ENCODE data around the gene WDTC1. TPM values are rescaled to one million over a fixed set of nuclear protein-coding genes. Genes with fewer than 3 reads are reported as not detected.

WDTC1 gene
- total RNA-seq, 1 experiment from 2014 or later = 15.7 TPM

GRCh38 chr1:27335506-27336422 lies 101.3 kb downstream of the WDTC1 start:
- Mint-ChIP-seq H3K36me3 (ENCODE audit: insufficient read depth, unreplicated experiment) (peaks cover 42% of the 10 kb centered on the region), H3K27ac (ENCODE audit: low read depth, unreplicated experiment) (no peak overlapping the region), H3K9me3 (ENCODE audit: unreplicated experiment) (no peaks in the 10 kb centered on the region), H3K27me3 (ENCODE audit: insufficient read depth, unreplicated experiment) (no peaks in the 10 kb centered on the region), H3K4me3 (ENCODE audit: unreplicated experiment) (no peak overlapping the region), H3K4me1 (ENCODE audit: insufficient read depth, unreplicated experiment) (peaks cover 12% of the 10 kb centered on the region)
- ChIA-PET POLR2A (interaction anchor here (0.7 to 1.3 kb wide), 3 partner anchors 13 to 52 kb away, joined by 3 to 4 read pairs (median 3); no protein-coding TSS in a partner anchor), CTCF (interaction anchor here (0.6 kb wide), 1 partner anchor 12 kb away, joined by 5 read pairs; no protein-coding TSS in a partner anchor)
- DNase-seq (ENCODE audit: unreplicated experiment) = no peak
- intact Hi-C loops (cut with micrococcal nuclease) = no loop called here
- no peak for TF ChIP-seq CTCF (IDR thresholded peaks at IDR 0.05; ENCODE audit: unreplicated experiment)
- BruUV-seq (replicated peaks) = TSS peak; percentile 37

GRCh38 chr1:27336756-27337155 lies 102.3 kb downstream of the WDTC1 start:
- ChIA-PET CTCF (interaction anchor here (0.5 to 1.2 kb wide), 6 partner anchors 13 to 991 kb away, joined by 3 to 5 read pairs (median 3); no protein-coding TSS in a partner anchor), POLR2A (interaction anchor here (0.8 kb wide), 1 partner anchor 14 kb away, joined by 4 read pairs; no protein-coding TSS in a partner anchor)
- H3K4me1 Mint-ChIP-seq (ENCODE audit: insufficient read depth, unreplicated experiment) = peaks cover 22% of the 10 kb centered on the region
- no peaks in the 10 kb centered on the region for H3K9me3 Mint-ChIP-seq (ENCODE audit: unreplicated experiment)
- H3K4me3 Mint-ChIP-seq (ENCODE audit: unreplicated experiment) = no peak overlapping the region
- no TSS peak for BruUV-seq (replicated peaks)
- DNase-seq (ENCODE audit: unreplicated experiment) = no peak
- intact Hi-C loops (cut with micrococcal nuclease) = no loop called here
- TF ChIP-seq CTCF (IDR thresholded peaks at IDR 0.05; ENCODE audit: unreplicated experiment) = no peak
- H3K27ac Mint-ChIP-seq (ENCODE audit: low read depth, unreplicated experiment) = no peak overlapping the region
- H3K27me3 Mint-ChIP-seq (ENCODE audit: insufficient read depth, unreplicated experiment) = no peaks in the 10 kb centered on the region
- peaks cover 44% of the 10 kb centered on the region for H3K36me3 Mint-ChIP-seq (ENCODE audit: insufficient read depth, unreplicated experiment)

GRCh38 chr1:27338751-27339150 lies 104.3 kb downstream of the WDTC1 start:
- H3K4me3 Mint-ChIP-seq (ENCODE audit: unreplicated experiment) = no peak overlapping the region
- no TSS peak for BruUV-seq (replicated peaks)
- H3K27ac Mint-ChIP-seq (ENCODE audit: low read depth, unreplicated experiment) = peak overlapping the region; percentile 29
- no peaks in the 10 kb centered on the region for H3K27me3 Mint-ChIP-seq (ENCODE audit: insufficient read depth, unreplicated experiment)
- no peaks in the 10 kb centered on the region for H3K9me3 Mint-ChIP-seq (ENCODE audit: unreplicated experiment)
- CTCF ChIA-PET = interaction anchor here (0.5 to 1.6 kb wide), 5 partner anchors 15 to 1231 kb away, joined by 3 to 6 read pairs (median 4); no protein-coding TSS in a partner anchor
- POLR2A ChIA-PET = interaction anchor here (1.2 to 1.3 kb wide), 2 partner anchors 16 to 329 kb away, joined by 3 to 6 read pairs; no protein-coding TSS in a partner anchor
- H3K36me3 Mint-ChIP-seq (ENCODE audit: insufficient read depth, unreplicated experiment) = peaks cover 43% of the 10 kb centered on the region
- peaks cover 38% of the 10 kb centered on the region for H3K4me1 Mint-ChIP-seq (ENCODE audit: insufficient read depth, unreplicated experiment)
- DNase-seq (ENCODE audit: unreplicated experiment) = no peak
- intact Hi-C loops (cut with micrococcal nuclease) = no loop called here
- TF ChIP-seq CTCF (IDR thresholded peaks at IDR 0.05; ENCODE audit: unreplicated experiment) = no peak

GRCh38 chr1:27339213-27339612 lies 104.8 kb downstream of the WDTC1 start:
- no peak overlapping the region for H3K4me3 Mint-ChIP-seq (ENCODE audit: unreplicated experiment)
- intact Hi-C loops (cut with micrococcal nuclease) = no loop called here
- no peak for DNase-seq (ENCODE audit: unreplicated experiment)
- POLR2A ChIA-PET = interaction anchor here (0.8 to 4.4 kb wide), 3 partner anchors 16 to 329 kb away, joined by 3 to 49 read pairs (median 3); partner anchors contain the start of gene TMEM222
- H3K4me1 Mint-ChIP-seq (ENCODE audit: insufficient read depth, unreplicated experiment) = peaks cover 40% of the 10 kb centered on the region
- no peaks in the 10 kb centered on the region for H3K9me3 Mint-ChIP-seq (ENCODE audit: unreplicated experiment)
- H3K27ac Mint-ChIP-seq (ENCODE audit: low read depth, unreplicated experiment) = peak overlapping the region; percentile 29
- no peak for TF ChIP-seq CTCF (IDR thresholded peaks at IDR 0.05; ENCODE audit: unreplicated experiment)
- CTCF ChIA-PET = interaction anchor here (0.7 to 1.6 kb wide), 3 partner anchors 15 to 48 kb away, joined by 3 to 6 read pairs (median 5); no protein-coding TSS in a partner anchor
- H3K27me3 Mint-ChIP-seq (ENCODE audit: insufficient read depth, unreplicated experiment) = no peaks in the 10 kb centered on the region
- peaks cover 45% of the 10 kb centered on the region for H3K36me3 Mint-ChIP-seq (ENCODE audit: insufficient read depth, unreplicated experiment)
- no TSS peak for BruUV-seq (replicated peaks)

Measured in MCF 10A (cell line).